Left lung (tissue), 10 donors: ENCODE data around the gene NIFK. TPM values are rescaled to one million over a fixed set of nuclear protein-coding genes. Genes with fewer than 3 reads are reported as not detected.

Experiments
- ATAC-seq: fragments of 200-7000 bp; cut with Tn5 transposase; one replicate; pipeline ENCODE4 v1.9.1; 2020; ENCODE audit warnings: moderate library complexity
- DNase-seq, 4 donors: peaks; one replicate each; pipeline ENCODE4 v3.0.0-alpha.2; 2013 to 2020
- H3K27ac ChIP-seq, 2 donors: fragments of 200-600 bp; sonication (generic) in 1 of 2; one replicate each; pipeline versions ENCODE4 v1.5.0 to v1.8.0; 2020 to 2021
- H3K27me3 ChIP-seq, 2 donors: fragments of 200-600 bp; sonication (generic) in 1 of 2; one replicate each; pipeline versions ENCODE4 v1.5.0 to v1.8.0; 2020 to 2021
- H3K36me3 ChIP-seq, 2 donors: fragments of 200-600 bp; sonication (generic) in 1 of 2; one replicate each; pipeline versions ENCODE4 v1.5.0 to v1.8.0; 2020 to 2021
- H3K4me1 ChIP-seq, 2 donors: fragments of 200-600 bp; one replicate each; pipeline ENCODE4 v1.8.0; 2021
- H3K4me3 ChIP-seq, 2 donors: fragments of 200-600 bp; sonication (generic) in 1 of 2; one replicate each; pipeline versions ENCODE4 v1.5.0 to v1.8.0; 2020 to 2021; ENCODE audit warnings: mild to moderate bottlenecking in 1 of 2
- H3K9me3 ChIP-seq, 2 donors: fragments of 200-600 bp; sonication (generic) in 1 of 2; one replicate each; pipeline versions ENCODE4 v1.5.0 to v1.8.0; 2020 to 2021
- intact Hi-C, 2 donors: fragments of 100-400 bp; cut with DNase I; formaldehyde crosslinking; loops; one replicate each; pipeline versions ENCODE4 v1.11.2 to v1.14.2; 2022
- polyA plus RNA-seq, 6 donors: library from polyadenylated mRNA; unstranded; fragments of 120-200 nt; gene quantifications; one replicate each; pipeline ENCODE4 v1.2.1, GENCODE V29; 2013; ENCODE audit not compliant: insufficient read length in 6 of 6
- total RNA-seq, 2 donors: library from RNA; stranded (reverse); fragmentation: NEBNext Ultra II Directional; extraction: Animal tissue kit (Norgen Biotek cat#: 25700); gene quantifications; one replicate each; pipeline ENCODE4 v1.2.1, GENCODE V29; 2021
- TF ChIP-seq, protein P1 (sequence below), 2 donors: fragments of 200-600 bp; sonication (generic) in 1 of 2; IDR thresholded peaks; one replicate each; pipeline versions ENCODE4 v1.5.0 to v1.8.0; 2021; ENCODE audit warnings: antibody characterized with exemption in 2 of 2
- donor health status: DM: no; HTN: yes; CAD: no.
- donor health status: DM: no; HTN: no; CAD: no.

NIFK gene
- total and polyA plus RNA-seq, 8 donors, result 34.6 to 71.3 (median 60.4) TPM

DNA sequence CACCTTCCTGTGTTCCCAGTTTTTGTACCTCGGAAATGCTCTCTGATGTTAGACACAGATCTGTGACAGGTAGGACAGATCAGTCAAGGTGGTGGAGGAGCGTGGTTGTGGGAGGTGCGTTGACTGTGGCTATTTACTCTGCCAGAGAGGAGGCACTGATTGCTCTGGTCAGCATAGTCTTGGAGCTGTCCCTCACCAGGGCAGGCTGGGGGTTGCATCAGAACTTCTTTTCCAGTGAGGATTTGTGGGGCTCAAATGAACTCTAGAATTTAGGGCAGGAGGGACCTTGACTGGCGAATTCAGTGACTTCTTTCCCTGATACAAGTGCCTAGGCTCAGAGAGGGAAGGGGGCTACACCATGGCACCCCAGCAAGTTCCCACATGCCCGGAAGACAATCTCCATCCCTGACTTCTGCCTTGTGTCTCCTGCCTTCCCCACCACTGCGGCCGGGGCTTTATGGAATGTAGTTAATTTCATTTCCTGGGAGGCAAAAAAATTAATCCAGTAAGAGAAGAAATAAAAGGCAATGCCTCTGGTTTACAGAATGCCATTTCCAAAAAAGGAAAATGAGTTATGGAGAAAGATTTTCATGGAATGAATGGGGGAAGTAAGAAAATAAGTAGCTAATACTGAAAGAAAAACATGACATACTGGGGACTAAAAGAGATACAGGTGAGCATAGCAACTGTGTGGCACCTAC is 26.1 kb downstream of the NIFK start:
- intact Hi-C loops, result no loop called here
- ATAC-seq (no peak), DNase-seq (no peak)
- H3K36me3 ChIP-seq, result no peaks in the 10 kb centered on the region
- no peaks in the 10 kb centered on the region for H3K4me1 ChIP-seq
- no peaks in the 10 kb centered on the region for H3K27me3 ChIP-seq
- H3K9me3 ChIP-seq, result no peaks in the 10 kb centered on the region
- H3K4me3 ChIP-seq, result no peak overlapping the region
- TF ChIP-seq, protein P1, sequence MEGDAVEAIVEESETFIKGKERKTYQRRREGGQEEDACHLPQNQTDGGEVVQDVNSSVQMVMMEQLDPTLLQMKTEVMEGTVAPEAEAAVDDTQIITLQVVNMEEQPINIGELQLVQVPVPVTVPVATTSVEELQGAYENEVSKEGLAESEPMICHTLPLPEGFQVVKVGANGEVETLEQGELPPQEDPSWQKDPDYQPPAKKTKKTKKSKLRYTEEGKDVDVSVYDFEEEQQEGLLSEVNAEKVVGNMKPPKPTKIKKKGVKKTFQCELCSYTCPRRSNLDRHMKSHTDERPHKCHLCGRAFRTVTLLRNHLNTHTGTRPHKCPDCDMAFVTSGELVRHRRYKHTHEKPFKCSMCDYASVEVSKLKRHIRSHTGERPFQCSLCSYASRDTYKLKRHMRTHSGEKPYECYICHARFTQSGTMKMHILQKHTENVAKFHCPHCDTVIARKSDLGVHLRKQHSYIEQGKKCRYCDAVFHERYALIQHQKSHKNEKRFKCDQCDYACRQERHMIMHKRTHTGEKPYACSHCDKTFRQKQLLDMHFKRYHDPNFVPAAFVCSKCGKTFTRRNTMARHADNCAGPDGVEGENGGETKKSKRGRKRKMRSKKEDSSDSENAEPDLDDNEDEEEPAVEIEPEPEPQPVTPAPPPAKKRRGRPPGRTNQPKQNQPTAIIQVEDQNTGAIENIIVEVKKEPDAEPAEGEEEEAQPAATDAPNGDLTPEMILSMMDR (IDR thresholded peaks at IDR 0.05), result no peak
- H3K27ac ChIP-seq, result no peak overlapping the region

GRCh38 chr2:121709776-121710469 is 26.8 kb downstream of the NIFK start:
- ATAC-seq (no peak), DNase-seq (no peak)
- intact Hi-C loops, result no loop called here
- no peaks in the 10 kb centered on the region for H3K9me3 ChIP-seq
- H3K4me3 ChIP-seq, result no peak overlapping the region
- no peaks in the 10 kb centered on the region for H3K27me3 ChIP-seq
- no peak overlapping the region for H3K27ac ChIP-seq
- no peaks in the 10 kb centered on the region for H3K4me1 ChIP-seq
- no peaks in the 10 kb centered on the region for H3K36me3 ChIP-seq
- TF ChIP-seq, protein P1 (IDR thresholded peaks at IDR 0.05), result no peak

DNA sequence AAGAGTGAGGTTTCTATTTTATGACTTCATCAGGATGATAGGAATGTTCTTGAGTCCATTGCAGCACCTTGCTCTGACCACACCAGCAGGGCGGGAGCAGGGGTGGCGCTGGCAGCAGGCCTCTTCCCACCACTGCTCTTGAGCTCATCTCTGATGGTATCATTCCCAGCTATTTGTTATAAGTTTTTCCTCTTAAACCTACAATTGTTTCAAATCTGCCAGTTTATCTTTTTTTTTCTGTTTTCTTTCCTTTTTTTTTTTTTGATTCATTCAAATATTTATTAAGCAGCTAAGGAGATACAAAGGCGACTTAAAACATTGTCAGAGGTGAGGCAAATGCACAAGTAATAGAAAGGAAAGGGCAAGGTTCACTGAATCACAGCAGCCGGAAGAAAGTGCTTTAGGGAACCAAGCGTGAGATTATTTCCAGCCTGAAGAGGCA is 28.7 kb downstream of the NIFK start:
- DNase-seq, result peak in 1 of 4 donors; percentile 83
- no peak overlapping the region for H3K4me3 ChIP-seq
- peak overlapping the region in 1 of 2 donors; percentile 21 for H3K27ac ChIP-seq
- TF ChIP-seq, protein P1 (IDR thresholded peaks at IDR 0.05), result no peak
- no peaks in the 10 kb centered on the region for H3K27me3 ChIP-seq
- no peaks in the 10 kb centered on the region for H3K36me3 ChIP-seq
- ATAC-seq, result peak; percentile 92
- H3K9me3 ChIP-seq, result no peaks in the 10 kb centered on the region
- intact Hi-C loops, result no loop called here
- H3K4me1 ChIP-seq, result no peaks in the 10 kb centered on the region

DNA sequence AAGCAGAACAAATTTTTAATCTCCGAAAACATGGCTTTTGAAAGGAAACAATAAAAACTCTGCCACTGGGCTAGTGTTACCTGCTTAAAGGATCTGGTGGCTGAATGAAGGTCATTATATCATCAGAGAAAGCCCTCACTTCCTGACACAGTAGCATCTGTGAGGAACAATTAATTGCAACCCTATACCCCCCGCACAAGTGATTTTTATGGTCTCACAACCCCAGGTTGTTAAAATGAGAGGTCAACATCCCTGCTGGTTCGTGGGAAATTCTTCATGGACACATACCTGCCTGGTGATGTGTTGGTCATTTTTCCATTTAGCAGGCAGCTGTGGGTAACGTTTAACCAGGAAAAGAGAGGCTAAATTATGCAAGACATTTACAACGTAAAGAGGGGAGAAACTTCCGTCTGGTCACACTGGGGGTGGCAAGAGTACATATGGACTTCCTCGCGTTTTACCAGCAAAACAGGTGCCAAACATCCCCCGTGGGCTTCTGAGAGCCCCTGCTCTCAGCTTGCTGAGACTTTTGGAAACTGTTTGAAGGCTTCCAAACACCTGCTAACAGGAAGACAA is 29.2 kb downstream of the NIFK start:
- peak overlapping the region in 1 of 2 donors; percentile 21 for H3K27ac ChIP-seq
- no peaks in the 10 kb centered on the region for H3K36me3 ChIP-seq
- no peaks in the 10 kb centered on the region for H3K27me3 ChIP-seq
- H3K4me1 ChIP-seq, result no peaks in the 10 kb centered on the region
- peak; percentile 86 for ATAC-seq
- no peak for DNase-seq
- intact Hi-C loops, result no loop called here
- no peak overlapping the region for H3K4me3 ChIP-seq
- TF ChIP-seq, protein P1 (IDR thresholded peaks at IDR 0.05), result no peak
- H3K9me3 ChIP-seq, result no peaks in the 10 kb centered on the region

DNA sequence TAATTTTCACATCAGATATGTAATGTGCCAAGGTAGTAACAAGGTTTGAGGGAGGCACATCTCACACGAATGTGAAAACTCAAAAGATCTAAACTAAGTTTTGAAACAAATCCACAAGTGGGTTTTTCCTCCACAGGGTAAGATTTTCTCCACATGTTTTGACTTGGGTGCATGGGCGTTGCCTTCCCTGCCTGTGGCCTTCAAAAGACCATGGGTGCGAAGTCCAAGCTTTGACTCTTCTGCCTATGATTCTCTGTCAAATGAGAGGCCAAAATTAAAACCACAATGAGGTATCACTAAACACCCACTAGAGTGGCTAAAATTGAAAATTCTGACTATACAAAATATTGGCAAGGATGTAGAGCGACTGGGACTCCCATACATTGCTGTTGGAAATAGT is 30.7 kb downstream of the NIFK start:
- no peaks in the 10 kb centered on the region for H3K9me3 ChIP-seq
- peaks cover 0 to 1% of the 10 kb centered on the region in 2 donors for H3K4me1 ChIP-seq
- TF ChIP-seq, protein P1 (IDR thresholded peaks at IDR 0.05), result no peak
- no peak overlapping the region for H3K27ac ChIP-seq
- H3K36me3 ChIP-seq, result no peaks in the 10 kb centered on the region
- intact Hi-C loops, result no loop called here
- no peaks in the 10 kb centered on the region for H3K27me3 ChIP-seq
- ATAC-seq, result no peak
- H3K4me3 ChIP-seq, result no peak overlapping the region
- DNase-seq, result no peak
